HG03103 (cell line): Measurements from ENCODE around the gene PPARD.
"Not testable (repeated sequence)": the region's sequence is repeated elsewhere in the genome, so short reads cannot be mapped to it uniquely, and the experiment has no call there.

Experiments
- ATAC-seq: cut with Tn5 transposase; IDR thresholded peaks from one replicate; pipeline ENCODE4 v1.9.1; 2021; ENCODE audit warnings: low read depth; ENCODE audit not compliant: unreplicated experiment

PPARD gene

GRCh38 chr6:35402856-35403191 is 60.5 kb downstream of the PPARD start:
- ATAC-seq = no peak

- no peak for ATAC-seq
These were observed 61.4 kb downstream of the PPARD start for GRCh38 chr6:35403544-35404442.

GRCh38 chr6:35406711-35407485 is 64.5 kb downstream of the PPARD start:
- no peak for ATAC-seq

- ATAC-seq = no peak
These were observed 66.9 kb downstream of the PPARD start for GRCh38 chr6:35409245-35409644.

- no peak for ATAC-seq
These were observed 67.8 kb downstream of the PPARD start for GRCh38 chr6:35410131-35410530.

GRCh38 chr6:35411066-35411465 is 68.7 kb downstream of the PPARD start:
- ATAC-seq = no peak

- ATAC-seq = no peak
These were observed 69.7 kb downstream of the PPARD start for GRCh38 chr6:35412102-35412501.

GRCh38 chr6:35413911-35414310 is 71.6 kb downstream of the PPARD start:
- no peak for ATAC-seq

GRCh38 chr6:35415065-35415891 is 72.9 kb downstream of the PPARD start:
- no peak for ATAC-seq

- ATAC-seq = no peak
These were observed 75.8 kb downstream of the PPARD start for GRCh38 chr6:35417979-35418661.

- ATAC-seq = no peak
These were observed 77.1 kb downstream of the PPARD start for GRCh38 chr6:35419417-35419816.

- ATAC-seq = no peak
These were observed 77.6 kb downstream of the PPARD start for GRCh38 chr6:35419961-35420360.

GRCh38 chr6:35425284-35425683 is 82.9 kb downstream of the PPARD start:
- no peak for ATAC-seq

GRCh38 chr6:35426074-35426473 is 83.7 kb downstream of the PPARD start:
- ATAC-seq = no peak

- ATAC-seq = no peak
These were observed 85.1 kb downstream of the PPARD start for GRCh38 chr6:35427435-35427834.

- no peak for ATAC-seq
These were observed 85.5 kb downstream of the PPARD start for GRCh38 chr6:35427851-35428321.

GRCh38 chr6:35428421-35429149 is 86.2 kb downstream of the PPARD start:
- no peak for ATAC-seq

- no peak for ATAC-seq
These were observed 87.1 kb downstream of the PPARD start for GRCh38 chr6:35429463-35429862.

- no peak for ATAC-seq
These were observed 89.9 kb downstream of the PPARD start for GRCh38 chr6:35432291-35432690.

GRCh38 chr6:35432702-35433101 is 90.3 kb downstream of the PPARD start:
- not testable (repeated sequence) for ATAC-seq
